Motor neuron (in vitro differentiated cells): ENCODE measurements around the gene WRAP73. TPM values are rescaled to one million over a fixed set of nuclear protein-coding genes. Genes with fewer than 3 reads are reported as not detected.
A peak's percentile ranks its signal among the peaks of the same experiment; 100 is the strongest.

ENCODE experiments used
- ATAC-seq, 8 experiments: fragments of 200-7000 bp; cut with Tn5 transposase; replicated peaks in 6 of 8; 2 replicates each; pipeline ENCODE4 v1.8.0; 2021; ENCODE audit warnings: mild to moderate bottlenecking in 8 of 8, moderate library complexity in 8 of 8
- H3K27ac ChIP-seq, 2 donors: fragments of 250-450 bp; sonication (Bioruptor Pico); 2 replicates each; pipeline ENCODE4 v1.9.0; 2021; ENCODE audit warnings: antibody characterized with exemption in 2 of 2, mild to moderate bottlenecking in 2 of 2, moderate library complexity in 1 of 2
- H3K4me1 ChIP-seq, 2 donors: fragments of 250-450 bp; sonication (Bioruptor Pico); replicated peaks in 1 of 2; 2 replicates each; pipeline ENCODE4 v1.6.1; 2021; ENCODE audit warnings: antibody characterized with exemption in 2 of 2, mild to moderate bottlenecking in 2 of 2, moderate library complexity in 1 of 2
- H3K4me3 ChIP-seq, 5 donors: fragments of 250-450 bp; sonication (Bioruptor Pico); 2 replicates each; pipeline ENCODE4 v1.9.0; 2021; ENCODE audit warnings: antibody characterized with exemption in 5 of 5, mild to moderate bottlenecking in 5 of 5, moderate library complexity in 4 of 5
- WGBS, 10 experiments: fragments of 450-650 bp; shearing (Covaris generic); methylation state at CpG; one replicate each; pipeline ENCODE4 v1.0.0; 2022; 5-methylcytosine and 5-hydroxymethylcytosine counted together
- in situ Hi-C, 9 experiments: fragments of 400-800 bp; cut with MboI; loops; one replicate each; pipeline ENCODE4 v1.15.0; 2021; ENCODE audit warnings: low sequenced_read_pairs in 9 of 9, low pct_unique_long_range_greater_than_20kb in 2 of 9; ENCODE audit not compliant: unreplicated experiment in 9 of 9
- total RNA-seq, 8 experiments: library from RNA; unstranded; fragments of 300-600 nt; gene quantifications; 2 replicates each; pipeline versions ENCODE4 v1.2.3 to v1.2.4, GENCODE V29; 2022

Gene WRAP73
- total RNA-seq, result 10 to 100 TPM; 10.4 to 21.3 (median 17.1) TPM

DNA sequence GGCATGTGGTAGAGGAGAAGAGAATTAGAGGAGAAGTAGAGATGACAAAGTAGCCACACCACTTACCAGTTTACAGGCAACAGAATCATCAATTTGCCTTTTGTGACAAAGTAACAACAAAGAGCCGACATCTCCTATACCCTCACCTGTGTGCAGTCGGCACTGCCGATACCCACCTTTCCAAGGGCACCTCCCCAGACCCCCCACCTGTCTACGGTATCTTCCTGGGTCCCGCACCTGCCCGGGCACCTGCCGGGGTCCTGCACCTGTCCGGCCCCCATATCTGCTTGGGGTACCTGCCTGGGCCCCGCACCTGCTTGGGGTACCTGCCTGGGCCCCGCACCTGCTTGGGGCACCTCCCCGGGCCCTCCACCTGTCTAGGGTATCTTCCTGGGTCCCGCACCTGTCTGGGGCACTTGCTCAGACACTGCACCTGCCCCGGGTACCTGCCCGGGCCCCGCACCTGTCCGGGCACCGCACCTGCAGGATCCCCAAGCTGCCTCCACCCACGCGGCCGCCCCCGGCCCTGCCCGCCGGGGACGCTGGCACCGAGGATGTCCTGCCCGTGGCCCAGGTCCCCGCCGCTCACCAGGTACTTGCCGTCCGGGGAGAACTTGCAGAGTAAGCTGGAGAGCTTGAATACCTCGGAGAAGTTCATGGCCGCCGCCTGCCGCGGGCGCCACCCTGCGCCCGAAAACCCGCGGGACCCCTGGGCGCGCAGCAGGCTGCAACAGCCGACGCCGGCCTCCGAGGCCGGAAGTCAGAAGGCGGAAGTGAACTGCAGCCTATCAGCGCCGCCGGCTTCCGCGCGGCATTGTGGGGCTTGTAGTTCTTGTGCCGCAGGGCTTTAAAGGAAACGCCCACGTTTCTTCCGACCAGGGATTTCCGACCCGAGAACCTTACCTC lies at the start of gene WRAP73:
TSS of gene WRAP73 (minus strand) at position 762 of the 906 bp plus-strand sequence. CDS start at position 658, 104 bp downstream.
- 0 to 53% (median 1%) methylated on average over 2 to 21 of the region's 60 CpGs; no CpG with 5 or more reads in 4 of the 10 experiments for WGBS, 10 experiments
- in situ Hi-C loops, result no loop called here
- Histone ChIP-seq H3K27ac (no peak within 1 kb of the TSS), H3K4me3 (peak within 1 kb of the TSS; percentile 57 to 90 (median 67)), H3K4me1 (peaks cover 5 to 7% of the 10 kb centered on the region in 2 donors)
- ATAC-seq, result peak; percentile 96 to 98 (median 98)

GRCh38 chr1:3699596-3699995 lies 49.7 kb upstream of the WRAP73 start:
- whole genome bisulfite sequencing, 10 experiments, result 60 to 80% (median 64%) methylated on average over 1 to 7 of the region's 18 CpGs; no CpG with 5 or more reads in 7 of the 10 experiments
- no peak for ATAC-seq
- in situ Hi-C loops, result no loop called here
- Histone ChIP-seq H3K4me3 (no peak overlapping the region), H3K4me1 (peaks cover 15 to 26% of the 10 kb centered on the region in 2 donors), H3K27ac (no peak overlapping the region)

DNA sequence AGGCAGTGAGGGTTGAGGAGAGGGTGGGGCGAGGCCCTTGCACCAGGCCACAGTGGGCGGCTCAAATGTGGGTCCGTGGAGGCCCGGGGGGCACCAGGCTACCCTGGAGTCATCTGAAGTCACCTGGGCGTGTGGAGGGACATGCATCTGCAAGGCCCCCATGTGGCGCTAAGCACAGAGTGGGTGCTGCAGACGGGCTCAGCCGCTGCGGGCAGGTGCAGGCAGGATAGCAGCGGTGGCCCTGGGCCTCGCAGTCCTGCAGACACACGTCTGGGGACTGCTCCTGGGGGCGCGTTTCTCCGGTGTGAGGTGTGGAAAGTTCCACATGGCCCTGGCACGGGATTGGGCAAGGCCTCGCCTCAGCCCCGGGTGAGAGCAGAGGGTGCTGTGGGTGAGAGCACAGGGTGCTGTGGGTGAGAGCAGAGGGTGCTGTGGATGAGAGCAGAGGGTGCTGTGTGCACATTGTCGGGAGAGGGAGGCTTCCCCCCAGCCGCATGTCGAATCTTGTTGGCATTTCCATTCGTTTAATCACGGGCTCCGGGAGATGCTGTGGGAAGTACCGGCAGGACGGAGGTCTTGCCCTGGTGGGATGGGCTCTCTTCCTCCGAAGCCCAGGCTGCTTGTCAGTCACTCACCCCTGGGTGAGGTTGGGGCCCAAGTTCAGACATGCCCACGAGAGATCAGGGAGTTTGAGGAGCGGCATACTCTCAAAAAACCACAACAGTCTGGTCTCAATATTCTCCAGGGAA lies 48.9 kb upstream of the WRAP73 start:
- H3K4me3 ChIP-seq, result no peak overlapping the region
- in situ Hi-C loops, result no loop called here
- no peak for ATAC-seq

GRCh38 chr1:3697810-3698209 lies 47.9 kb upstream of the WRAP73 start:
- Histone ChIP-seq H3K27ac (no peak overlapping the region), H3K4me3 (no peak overlapping the region), H3K4me1 (peaks cover 21 to 24% of the 10 kb centered on the region in 2 donors)
- WGBS, 10 experiments, result 0 to 78% (median 63%) methylated on average over 1 to 12 of the region's 12 CpGs; no CpG with 5 or more reads in 4 of the 10 experiments
- in situ Hi-C loops, result no loop called here
- peak; percentile 35 to 82 (median 44) for ATAC-seq

More for the DNA sequence above, 48.9 kb upstream of the WRAP73 start:
- peaks cover 15 to 26% of the 10 kb centered on the region in 2 donors for H3K4me1 ChIP-seq
- 40 to 90% (median 80%) methylated on average over 1 to 15 of the region's 29 CpGs; no CpG with 5 or more reads in 5 of the 10 experiments for WGBS, 10 experiments
- H3K27ac ChIP-seq, result no peak overlapping the region

DNA sequence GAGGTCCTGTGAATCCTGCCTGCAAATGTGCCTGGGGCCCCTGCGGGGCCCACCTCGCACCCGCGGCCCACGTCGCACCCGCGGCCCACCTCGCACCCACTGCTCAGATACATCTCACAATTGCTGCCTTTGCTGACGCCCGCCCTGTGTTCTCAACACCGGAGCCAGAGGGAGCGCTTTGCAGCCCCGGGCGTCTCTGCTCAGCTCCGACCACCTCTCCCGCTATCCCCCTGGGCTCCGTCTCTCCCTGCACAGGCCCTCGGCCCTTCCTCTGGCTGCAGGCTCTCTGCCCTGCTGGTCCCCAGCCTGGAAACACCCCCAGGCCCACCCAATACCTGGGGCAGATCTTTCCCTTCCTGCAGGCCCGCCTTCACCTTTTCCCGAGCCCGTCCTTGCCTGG lies 47.2 kb upstream of the WRAP73 start:
- no peak for ATAC-seq
- Histone ChIP-seq H3K27ac (no peak overlapping the region), H3K4me3 (no peak overlapping the region), H3K4me1 (peaks cover 28 to 30% of the 10 kb centered on the region in 2 donors)
- in situ Hi-C loops, result no loop called here
- whole genome bisulfite sequencing, 10 experiments, result 73 to 100% (median 91%) methylated on average over 1 to 10 of the region's 22 CpGs; no CpG with 5 or more reads in 4 of the 10 experiments

DNA sequence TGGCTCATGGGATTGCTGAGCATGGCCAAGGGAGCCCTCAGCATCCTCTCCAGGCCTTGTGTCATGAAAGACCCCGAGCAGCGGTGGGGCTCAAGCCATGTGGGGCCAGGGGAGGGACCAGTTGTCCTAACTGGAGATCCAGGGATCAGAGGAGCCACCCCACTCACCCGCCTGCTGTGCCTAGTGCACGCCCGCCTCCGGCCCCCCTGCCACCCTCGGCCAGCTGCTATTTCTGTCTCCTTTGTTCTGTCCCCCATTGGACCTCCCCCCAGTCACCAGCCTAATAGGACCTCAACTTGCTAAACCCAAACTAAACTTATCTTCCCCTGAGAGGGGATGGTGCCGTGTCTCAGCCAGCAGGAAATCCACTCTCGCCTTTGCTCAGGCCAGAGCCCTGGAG lies 46.8 kb upstream of the WRAP73 start:
- 70 to 86% (median 80%) methylated on average over 2 to 7 of the region's 9 CpGs; no CpG with 5 or more reads in 7 of the 10 experiments for WGBS, 10 experiments
- H3K4me3 ChIP-seq, result no peak overlapping the region
- no peak overlapping the region for H3K27ac ChIP-seq
- peaks cover 32 to 34% of the 10 kb centered on the region in 2 donors for H3K4me1 ChIP-seq
- in situ Hi-C loops, result no loop called here
- no peak for ATAC-seq

DNA sequence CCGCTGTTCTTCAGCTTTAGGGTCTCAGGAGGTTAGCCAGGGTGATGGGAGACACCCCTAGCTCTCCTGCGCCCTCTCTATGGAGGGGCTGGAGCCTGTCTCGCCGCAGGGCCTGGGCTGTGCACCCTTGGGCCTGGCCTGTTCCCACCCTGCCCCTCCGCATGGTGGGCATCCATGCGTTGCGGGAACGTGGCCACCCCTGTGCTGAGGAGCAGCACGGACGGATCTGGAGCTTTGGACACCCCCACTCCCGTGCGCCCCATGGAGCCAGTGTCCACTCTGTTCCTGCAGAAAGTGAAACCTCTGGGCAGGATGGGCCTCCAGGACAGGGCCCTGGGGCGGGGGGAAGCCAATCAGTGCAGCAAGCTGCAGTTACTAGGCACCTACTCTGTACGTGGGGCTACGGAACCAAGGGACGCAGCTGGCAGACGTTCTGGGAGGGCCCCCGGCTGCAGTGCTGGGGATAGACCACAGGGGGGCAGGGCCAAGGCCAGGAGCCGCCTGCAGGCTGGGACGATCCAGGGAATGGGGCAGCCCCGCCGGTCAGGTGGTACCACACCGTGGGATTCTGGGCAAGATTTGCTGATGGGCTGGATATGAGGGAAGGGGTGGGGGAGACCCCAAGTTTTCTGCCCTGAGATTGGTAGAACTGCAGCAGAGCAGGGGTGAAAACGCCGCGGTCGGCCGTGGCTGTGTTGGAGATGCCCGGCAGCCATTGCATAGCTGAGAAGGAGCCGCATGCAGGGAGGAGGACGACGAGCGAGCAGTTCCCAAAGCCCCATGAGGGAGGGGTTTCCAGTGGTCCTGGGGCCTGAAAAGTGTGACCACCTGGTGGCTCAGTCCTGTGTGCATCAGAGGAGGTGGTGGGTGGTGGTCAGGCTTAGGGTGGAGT lies 45.7 kb upstream of the WRAP73 start:
- peak; percentile 50 to 92 (median 58) for ATAC-seq
- H3K4me3 ChIP-seq, result no peak overlapping the region
- H3K4me1 ChIP-seq, result peaks cover 38 to 40% of the 10 kb centered on the region in 2 donors
- H3K27ac ChIP-seq, result no peak overlapping the region
- 5 to 46% (median 37%) methylated on average over 3 to 15 of the region's 33 CpGs; no CpG with 5 or more reads in 6 of the 10 experiments for WGBS, 10 experiments
- in situ Hi-C loops, result no loop called here

DNA sequence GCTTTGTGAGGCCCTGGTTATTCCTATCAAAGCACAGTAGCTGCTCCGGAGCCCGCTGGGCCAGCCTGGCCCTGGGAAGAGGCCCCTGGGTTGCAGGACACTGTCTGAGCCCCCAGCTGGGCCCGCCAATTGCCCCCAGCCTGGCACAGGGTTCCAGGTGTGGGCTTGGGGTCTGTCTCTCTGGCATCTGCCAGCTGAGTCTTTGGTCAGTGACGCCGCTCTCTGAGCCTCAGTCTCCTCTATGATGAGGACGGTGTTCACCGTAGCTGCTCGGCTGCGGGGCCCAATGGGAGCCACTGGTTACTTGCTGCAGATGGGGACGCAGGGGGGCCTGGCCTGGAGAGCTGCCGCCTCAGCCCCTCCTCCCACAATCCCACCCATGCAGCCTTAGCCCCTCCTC lies 43.4 kb upstream of the WRAP73 start:
- Histone ChIP-seq H3K4me1 (peaks cover 34% of the 10 kb centered on the region in 2 donors), H3K4me3 (no peak overlapping the region), H3K27ac (no peak overlapping the region)
- no peak for ATAC-seq
- WGBS, 10 experiments, result 60 to 100% (median 100%) methylated on average over 1 to 3 of the region's 11 CpGs; no CpG with 5 or more reads in 5 of the 10 experiments
- in situ Hi-C loops, result no loop called here

DNA sequence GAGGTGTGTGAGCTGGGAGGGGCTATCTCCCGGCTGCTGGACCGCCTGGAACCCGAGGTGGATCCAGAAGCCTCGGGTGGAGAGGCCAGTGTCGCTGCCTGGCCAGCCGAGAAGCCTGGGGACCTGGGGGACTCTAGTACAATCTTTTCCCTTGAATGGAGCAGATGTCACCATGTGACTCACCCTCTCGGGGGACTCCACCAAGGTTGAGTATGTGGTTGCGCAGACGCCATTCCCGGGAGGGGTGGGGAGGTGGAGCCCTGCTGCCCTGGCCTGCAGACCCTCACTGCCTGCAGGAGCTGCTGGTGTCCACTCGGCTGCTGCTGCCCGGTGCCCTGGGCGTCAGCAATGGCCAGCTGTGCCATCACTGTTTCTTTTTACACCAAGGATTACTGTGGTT lies 42.7 kb upstream of the WRAP73 start:
- ATAC-seq, result peak in 5 of 8 experiments; percentile 76 to 83 (median 83)
- 0 to 100% (median 70%) methylated on average over 1 to 6 of the region's 13 CpGs; no CpG with 5 or more reads in 4 of the 10 experiments for WGBS, 10 experiments
- H3K27ac ChIP-seq, result peak overlapping the region in 1 of 2 donors; percentile 29
- in situ Hi-C loops, result no loop called here
- no peak overlapping the region for H3K4me3 ChIP-seq
- H3K4me1 ChIP-seq, result peaks cover 28% of the 10 kb centered on the region in 2 donors

DNA sequence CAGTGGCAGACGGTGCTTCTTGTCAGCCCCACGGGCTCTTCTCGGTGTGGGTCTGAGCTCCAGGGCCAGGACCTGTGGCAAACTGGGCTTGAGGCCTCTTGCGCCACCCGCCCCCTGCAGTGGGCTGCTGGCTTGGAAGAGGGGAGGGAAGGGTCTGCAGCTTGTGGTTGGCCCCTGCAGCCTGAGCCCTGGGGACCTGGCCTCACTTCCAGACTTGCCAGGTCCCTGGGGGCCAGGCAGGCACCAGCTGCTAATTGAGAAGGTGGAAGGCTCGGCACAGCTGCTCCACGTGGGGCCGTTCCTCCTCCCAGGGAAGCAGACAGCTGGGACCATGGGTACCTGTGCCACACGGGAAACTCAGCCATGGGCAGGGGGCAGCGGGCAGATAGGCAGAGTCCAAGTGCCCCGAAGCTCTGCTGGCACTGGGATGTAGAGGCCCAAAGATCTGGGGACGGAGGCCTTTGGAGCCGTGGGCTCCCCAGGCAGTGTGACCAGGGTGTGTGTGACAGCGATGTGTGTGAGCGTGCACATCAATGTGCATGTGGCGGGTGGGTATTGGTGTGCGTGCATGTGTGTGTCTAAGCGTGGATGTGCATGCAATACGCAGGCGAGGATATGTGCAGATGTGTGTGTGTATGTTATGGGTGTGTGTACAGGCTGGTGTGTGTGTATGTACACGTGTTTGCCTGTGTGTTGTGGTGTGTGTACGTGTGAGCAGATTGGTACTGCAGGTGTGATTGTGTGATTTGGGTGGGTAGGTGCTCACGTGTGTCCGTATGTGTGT lies 41.7 kb upstream of the WRAP73 start:
- H3K4me1 ChIP-seq, result peaks cover 24 to 25% of the 10 kb centered on the region in 2 donors
- H3K27ac ChIP-seq, result no peak overlapping the region
- in situ Hi-C loops, result no loop called here
- 20 to 94% (median 75%) methylated on average over 1 to 12 of the region's 24 CpGs; no CpG with 5 or more reads in 3 of the 10 experiments for WGBS, 10 experiments
- no peak for ATAC-seq
- H3K4me3 ChIP-seq, result no peak overlapping the region

DNA sequence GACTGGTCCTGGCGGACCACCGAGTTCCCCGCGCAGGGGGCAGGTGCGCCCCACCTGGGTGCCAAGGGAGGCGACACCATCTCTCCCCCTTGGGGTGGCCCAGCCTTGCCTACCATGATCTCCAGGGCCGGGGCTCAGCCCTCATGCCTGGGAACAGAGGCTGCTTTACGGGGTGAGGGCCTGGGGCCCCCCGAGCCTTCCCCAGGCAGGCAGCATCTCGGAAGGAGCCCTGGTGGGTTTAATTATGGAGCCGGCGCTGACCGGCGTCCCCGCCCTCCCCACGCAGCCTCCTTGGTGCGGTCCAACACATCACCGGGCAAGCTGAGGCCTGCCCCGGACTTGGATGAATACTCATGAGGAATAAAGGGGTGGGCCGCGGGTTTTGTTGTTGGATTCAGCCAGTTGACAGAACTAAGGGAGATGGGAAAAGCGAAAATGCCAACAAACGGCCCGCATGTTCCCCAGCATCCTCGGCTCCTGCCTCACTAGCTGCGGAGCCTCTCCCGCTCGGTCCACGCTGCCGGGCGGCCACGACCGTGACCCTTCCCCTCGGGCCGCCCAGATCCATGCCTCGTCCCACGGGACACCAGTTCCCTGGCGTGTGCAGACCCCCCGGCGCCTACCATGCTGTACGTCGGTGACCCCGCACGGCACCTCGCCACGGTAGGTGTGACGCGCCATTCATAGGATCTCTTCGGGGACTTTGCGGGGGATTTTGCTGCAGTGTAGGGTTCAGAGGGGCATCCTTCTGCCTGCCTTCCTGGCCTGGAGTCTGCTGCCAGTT lies 40.6 kb upstream of the WRAP73 start:
- ATAC-seq, result no peak
- whole genome bisulfite sequencing, 10 experiments, result 17 to 92% (median 87%) methylated on average over 1 to 25 of the region's 50 CpGs; no CpG with 5 or more reads in 4 of the 10 experiments

More for the DNA sequence above, 40.6 kb upstream of the WRAP73 start:
- Histone ChIP-seq H3K27ac (no peak overlapping the region), H3K4me3 (no peak overlapping the region), H3K4me1 (peaks cover 22 to 23% of the 10 kb centered on the region in 2 donors)
- in situ Hi-C loops, result no loop called here
